ENCODE data around the gene SRRM3.
"Not testable (repeated sequence)": the region's sequence is repeated elsewhere in the genome, so short reads cannot be mapped to it uniquely, and the experiment has no call there.

DNA sequence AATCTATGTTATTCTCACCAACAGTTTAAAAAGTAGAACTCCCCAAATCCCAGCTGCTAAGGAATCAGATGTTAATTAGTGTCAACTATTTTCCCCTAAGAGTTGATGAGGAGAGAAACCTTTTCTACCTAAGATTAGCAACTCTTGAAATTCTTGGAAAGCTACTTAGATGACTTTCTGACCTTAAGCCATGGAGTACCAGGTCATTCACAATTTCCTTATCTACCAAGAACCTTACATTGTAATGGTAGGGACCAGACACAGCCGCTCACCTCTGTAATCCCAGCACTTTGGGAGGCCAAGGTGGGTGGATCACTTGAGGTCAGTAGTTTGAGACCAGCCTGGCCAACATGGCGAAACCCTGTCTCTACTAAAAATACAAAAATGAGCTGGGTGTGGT is 133.7 kb downstream of the SRRM3 start:
- not testable (repeated sequence) for TF ChIP-seq CTCF (IDR thresholded peaks at IDR 0.05; ENCODE audit: insufficient read depth, low read depth, low read length); EZH2 (IDR thresholded peaks at IDR 0.05; ENCODE audit: insufficient read depth, low read length)
